Prostate gland (tissue), 2 donors: ENCODE data around the gene LARP4B.

Source experiments
- CTCF ChIP-seq, 4 experiments: fragments of 200-600 bp in 2 of 4; fragments of 450-650 bp in 2 of 4; sonication (generic) in 2 of 4; IDR thresholded peaks; 1 replicate in 3 of 4; 2 replicates in 1 of 4; pipeline ENCODE4 v1.5.1; 2016 to 2019; ENCODE audit warnings: antibody characterized with exemption in 4 of 4, mild to moderate bottlenecking in 2 of 4, moderate library complexity in 2 of 4
- POLR2A ChIP-seq: fragments of 450-650 bp; IDR thresholded peaks from one replicate; pipeline ENCODE4 v1.6.1; 2016; ENCODE audit warnings: antibody characterized with exemption, mild to moderate bottlenecking

- TF ChIP-seq POLR2A = no peak
- TF ChIP-seq CTCF (IDR thresholded peaks at IDR 0.05) = no peak
These were observed 7.6 kb upstream of the LARP4B start for GRCh38 chr10:938941-939678.
